Parathyroid adenoma (tissue), 2 donors: ENCODE measurements around the gene PIGZ.

Experiments used
- H2AFZ ChIP-seq: fragments of 300-600 bp; sonication (generic); one replicate; pipeline ENCODE4 v1.7.0; 2017; ENCODE audit warnings: antibody characterized with exemption, mild to moderate bottlenecking
- H3K27ac ChIP-seq: fragments of 300-600 bp; sonication (generic); one replicate; pipeline ENCODE4 v1.7.0; 2017
- H3K27me3 ChIP-seq: fragments of 300-600 bp; sonication (generic); one replicate; pipeline ENCODE4 v1.7.0; 2017; ENCODE audit warnings: low read length; ENCODE audit not compliant: control insufficient read depth, insufficient read depth
- H3K36me3 ChIP-seq: fragments of 300-600 bp; sonication (generic); one replicate; pipeline ENCODE4 v1.7.0; 2017; ENCODE audit warnings: low read length; ENCODE audit not compliant: control insufficient read depth, insufficient read depth
- H3K4me1 ChIP-seq: fragments of 300-600 bp; sonication (generic); one replicate; pipeline ENCODE4 v1.7.0; 2017; ENCODE audit warnings: control low read depth
- H3K4me2 ChIP-seq: fragments of 300-600 bp; sonication (generic); one replicate; pipeline ENCODE4 v1.7.0; 2017; ENCODE audit warnings: low read length
- H3K4me3 ChIP-seq: fragments of 300-600 bp; sonication (generic); one replicate; pipeline ENCODE4 v1.7.0; 2017; ENCODE audit warnings: low read depth, low read length
- H3K79me2 ChIP-seq: fragments of 300-600 bp; sonication (generic); one replicate; pipeline ENCODE4 v1.7.0; 2017; ENCODE audit warnings: control low read depth
- H3K9ac ChIP-seq: fragments of 300-600 bp; sonication (generic); one replicate; pipeline ENCODE4 v1.7.0; 2017; ENCODE audit warnings: mild to moderate bottlenecking
- H3K9me3 ChIP-seq: fragments of 300-600 bp; sonication (generic); one replicate; pipeline ENCODE4 v1.7.0; 2017; ENCODE audit warnings: low read length; ENCODE audit not compliant: control insufficient read depth
- TF ChIP-seq, protein P1 (sequence below): fragments of 300-600 bp; sonication (generic); IDR thresholded peaks from one replicate; pipeline ENCODE4 v1.7.0; 2017; ENCODE audit warnings: antibody characterized with exemption, mild to moderate bottlenecking
- donor health status: primary hyperparathyroidism.

Gene PIGZ

DNA sequence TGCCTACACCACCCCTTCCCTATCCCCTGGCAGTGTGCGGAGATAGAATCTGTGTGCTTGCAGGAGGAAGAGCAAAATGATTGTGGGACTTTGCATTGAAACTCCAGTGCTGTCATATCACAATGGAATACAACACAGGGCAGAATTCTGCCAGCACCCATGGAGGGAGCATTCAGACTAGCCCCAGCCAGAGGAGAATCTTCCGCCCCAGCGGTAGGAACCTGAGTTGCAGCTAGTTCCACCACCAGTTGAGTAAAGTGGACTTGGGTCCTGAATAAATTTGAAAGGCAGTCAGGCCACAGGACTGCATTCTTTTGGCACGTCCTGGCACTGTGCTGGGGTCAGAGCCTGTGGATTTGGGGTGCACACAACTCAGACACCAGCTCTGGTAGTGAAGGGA is 53.8 kb downstream of the PIGZ start:
- no peaks in the 10 kb centered on the region for H3K27me3 ChIP-seq
- H3K27ac ChIP-seq: no peak overlapping the region
- H3K4me1 ChIP-seq: no peaks in the 10 kb centered on the region
- TF ChIP-seq, protein P1, sequence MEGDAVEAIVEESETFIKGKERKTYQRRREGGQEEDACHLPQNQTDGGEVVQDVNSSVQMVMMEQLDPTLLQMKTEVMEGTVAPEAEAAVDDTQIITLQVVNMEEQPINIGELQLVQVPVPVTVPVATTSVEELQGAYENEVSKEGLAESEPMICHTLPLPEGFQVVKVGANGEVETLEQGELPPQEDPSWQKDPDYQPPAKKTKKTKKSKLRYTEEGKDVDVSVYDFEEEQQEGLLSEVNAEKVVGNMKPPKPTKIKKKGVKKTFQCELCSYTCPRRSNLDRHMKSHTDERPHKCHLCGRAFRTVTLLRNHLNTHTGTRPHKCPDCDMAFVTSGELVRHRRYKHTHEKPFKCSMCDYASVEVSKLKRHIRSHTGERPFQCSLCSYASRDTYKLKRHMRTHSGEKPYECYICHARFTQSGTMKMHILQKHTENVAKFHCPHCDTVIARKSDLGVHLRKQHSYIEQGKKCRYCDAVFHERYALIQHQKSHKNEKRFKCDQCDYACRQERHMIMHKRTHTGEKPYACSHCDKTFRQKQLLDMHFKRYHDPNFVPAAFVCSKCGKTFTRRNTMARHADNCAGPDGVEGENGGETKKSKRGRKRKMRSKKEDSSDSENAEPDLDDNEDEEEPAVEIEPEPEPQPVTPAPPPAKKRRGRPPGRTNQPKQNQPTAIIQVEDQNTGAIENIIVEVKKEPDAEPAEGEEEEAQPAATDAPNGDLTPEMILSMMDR: no peak
- no peak overlapping the region for H2AFZ ChIP-seq
- H3K79me2 ChIP-seq: peaks cover 2% of the 10 kb centered on the region
- H3K36me3 ChIP-seq: no peaks in the 10 kb centered on the region
- no peaks in the 10 kb centered on the region for H3K9me3 ChIP-seq
- H3K9ac ChIP-seq: no peak overlapping the region
- H3K4me3 ChIP-seq: no peak overlapping the region
- H3K4me2 ChIP-seq: no peak overlapping the region

DNA sequence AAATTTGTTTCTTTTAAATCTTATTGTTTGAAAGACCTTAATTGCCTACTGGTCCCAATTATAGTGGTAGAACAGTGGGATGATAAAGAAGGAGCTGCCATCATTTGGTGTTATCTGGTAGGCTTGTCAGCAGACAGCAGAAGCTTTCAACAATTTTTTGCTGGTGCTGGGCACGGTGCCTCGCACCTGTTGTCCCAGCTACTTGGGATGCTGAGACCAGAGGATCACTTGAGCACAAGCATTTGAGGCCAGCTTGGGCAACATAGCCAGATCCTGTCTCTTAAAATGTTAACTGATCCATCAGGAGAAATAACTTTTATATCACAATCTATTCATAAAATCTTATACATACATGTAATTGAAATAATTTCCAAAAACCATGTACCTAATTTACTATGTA is 64.9 kb downstream of the PIGZ start:
- H3K9me3 ChIP-seq: no peaks in the 10 kb centered on the region
- H3K4me3 ChIP-seq: no peak overlapping the region
- no peaks in the 10 kb centered on the region for H3K79me2 ChIP-seq
- no peak overlapping the region for H3K4me2 ChIP-seq
- no peaks in the 10 kb centered on the region for H3K27me3 ChIP-seq
- H3K4me1 ChIP-seq: no peaks in the 10 kb centered on the region
- no peak overlapping the region for H3K9ac ChIP-seq
- H2AFZ ChIP-seq: no peak overlapping the region
- no peaks in the 10 kb centered on the region for H3K36me3 ChIP-seq
- H3K27ac ChIP-seq: no peak overlapping the region
- TF ChIP-seq, protein P1: no peak

DNA sequence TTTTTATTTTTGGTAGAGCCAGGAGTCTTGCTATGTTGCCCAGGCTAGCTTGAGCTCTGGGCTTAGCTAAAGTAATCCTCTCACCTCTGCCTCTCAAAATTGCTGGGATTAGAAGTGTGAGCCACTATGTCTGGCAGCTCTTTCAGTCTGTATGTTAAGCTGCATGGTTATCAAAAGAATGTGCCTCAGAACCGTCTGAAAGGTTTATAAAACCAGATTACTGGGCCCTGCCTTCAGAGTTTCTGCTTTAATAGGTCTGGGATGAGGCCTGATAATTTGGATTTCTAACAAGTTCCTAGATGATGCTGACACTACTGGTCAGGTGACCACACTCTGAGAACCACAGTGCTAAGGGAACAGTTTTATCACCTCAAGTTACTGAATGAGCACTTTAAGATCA is 66.3 kb downstream of the PIGZ start:
- H3K79me2 ChIP-seq: peaks cover 4% of the 10 kb centered on the region
- no peak overlapping the region for H3K9ac ChIP-seq
- H3K27ac ChIP-seq: no peak overlapping the region
- no peak overlapping the region for H3K4me2 ChIP-seq
- no peak overlapping the region for H3K4me3 ChIP-seq
- H3K27me3 ChIP-seq: no peaks in the 10 kb centered on the region
- no peak overlapping the region for H2AFZ ChIP-seq
- H3K36me3 ChIP-seq: no peaks in the 10 kb centered on the region
- TF ChIP-seq, protein P1: no peak
- H3K9me3 ChIP-seq: no peaks in the 10 kb centered on the region
- peaks cover under 1% of the 10 kb centered on the region for H3K4me1 ChIP-seq

DNA sequence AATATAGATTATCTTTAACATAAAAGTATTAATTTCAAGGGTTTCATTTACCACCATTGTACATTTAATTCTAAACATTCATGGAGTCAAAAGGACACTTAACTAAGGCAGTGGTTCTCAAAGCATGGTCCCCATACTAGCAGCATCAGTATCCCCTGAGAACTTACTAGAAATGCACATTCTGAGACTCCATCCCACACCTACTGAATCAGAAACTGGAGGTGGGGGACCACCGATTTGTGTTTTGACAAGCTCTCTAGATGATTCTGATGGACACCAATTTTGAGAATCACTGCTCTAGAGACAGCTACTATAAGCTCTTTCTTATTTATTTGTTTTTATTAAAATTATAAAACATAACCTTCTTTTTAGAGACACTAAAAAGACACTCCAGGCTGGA is 66.9 kb downstream of the PIGZ start:
- no peak overlapping the region for H3K27ac ChIP-seq
- H2AFZ ChIP-seq: no peak overlapping the region
- no peak overlapping the region for H3K9ac ChIP-seq
- no peaks in the 10 kb centered on the region for H3K27me3 ChIP-seq
- H3K9me3 ChIP-seq: no peaks in the 10 kb centered on the region
- H3K79me2 ChIP-seq: peaks cover 4% of the 10 kb centered on the region
- H3K4me3 ChIP-seq: no peak overlapping the region
- H3K36me3 ChIP-seq: no peaks in the 10 kb centered on the region
- TF ChIP-seq, protein P1: no peak
- H3K4me1 ChIP-seq: peaks cover 6% of the 10 kb centered on the region
- no peak overlapping the region for H3K4me2 ChIP-seq
